Osteoblast (primary cell): Measurements from ENCODE around the gene PNMT. TPM values are rescaled to one million over a fixed set of nuclear protein-coding genes. Genes with fewer than 3 reads are reported as not detected.

ENCODE experiments used
- DNase-seq: peaks from one replicate; pipeline ENCODE4 v3.0.0; 2011; ENCODE audit warnings: low spot score, mixed read lengths; ENCODE audit not compliant: insufficient read length; ENCODE audit errors: missing footprints
- H2AFZ ChIP-seq: 2 replicates; pipeline ENCODE4 v1.6.0; 2011; ENCODE audit warnings: mild to moderate bottlenecking, low read length
- H3K27ac ChIP-seq: 2 replicates; pipeline ENCODE4 v1.5.1; 2011; ENCODE audit warnings: mild to moderate bottlenecking, low read depth, low read length, moderate library complexity
- H3K27me3 ChIP-seq: 2 replicates; pipeline ENCODE4 v1.6.0; 2012; ENCODE audit warnings: mild to moderate bottlenecking, control low read depth, inconsistent platforms, low read length, moderate library complexity; ENCODE audit not compliant: insufficient read depth
- H3K36me3 ChIP-seq: 2 replicates; pipeline ENCODE4 v1.5.1; 2011; ENCODE audit warnings: mild to moderate bottlenecking, low read length, control low read depth, moderate library complexity; ENCODE audit not compliant: insufficient read depth
- H3K4me1 ChIP-seq: 2 replicates; pipeline ENCODE4 v1.5.1; 2011; ENCODE audit warnings: mild to moderate bottlenecking, low read length, control low read depth, moderate library complexity; ENCODE audit not compliant: insufficient read depth
- H3K4me2 ChIP-seq: 2 replicates; pipeline ENCODE4 v1.6.0; 2011; ENCODE audit warnings: mild to moderate bottlenecking, low read length; ENCODE audit not compliant: insufficient read depth
- H3K4me3 ChIP-seq: fragments of 200-600 bp; sonication (generic); 3 replicates; pipeline ENCODE4 v1.5.1; 2012; ENCODE audit warnings: mild to moderate bottlenecking, low read length, inconsistent platforms; ENCODE audit not compliant: insufficient read depth
- H3K79me2 ChIP-seq: 2 replicates; pipeline ENCODE4 v1.6.0; 2012; ENCODE audit warnings: mild to moderate bottlenecking, low read length, control low read depth, inconsistent platforms; ENCODE audit not compliant: insufficient read depth
- H3K9me3 ChIP-seq: 2 replicates; pipeline ENCODE4 v1.5.1; 2011; ENCODE audit warnings: low read depth, low read length, control low read depth
- H4K20me1 ChIP-seq: 2 replicates; pipeline ENCODE4 v1.6.0; 2012; ENCODE audit warnings: mild to moderate bottlenecking, low read length, control low read depth; ENCODE audit not compliant: insufficient read depth
- CTCF ChIP-seq: IDR thresholded peaks from 2 replicates; pipeline ENCODE4 v1.5.1; 2011; ENCODE audit warnings: mild to moderate bottlenecking, low read depth, low read length, moderate library complexity; ENCODE audit errors: extremely low read depth
- total RNA-seq: library from RNA; depleted of rRNA; stranded (reverse); fragments of >200 nt; gene quantifications from 2 replicates; pipeline ENCODE4 v1.2.3, GENCODE V29; 2012

Gene PNMT
- total RNA-seq, 1 donor: not detected

- Histone ChIP-seq H3K9me3 (no peaks in the 10 kb centered on the region), H3K4me3 (no peak overlapping the region), H3K27ac (no peak overlapping the region), H3K79me2 (no peaks in the 10 kb centered on the region), H3K27me3 (no peaks in the 10 kb centered on the region), H2AFZ (no peak overlapping the region), H3K4me2 (no peak overlapping the region), H3K4me1 (peaks cover 9% of the 10 kb centered on the region), H3K36me3 (no peaks in the 10 kb centered on the region), H4K20me1 (no peaks in the 10 kb centered on the region)
- no peak for TF ChIP-seq CTCF
- DNase-seq: no peak
These were observed 15.2 kb downstream of the PNMT start for GRCh38 chr17:39683295-39683939.

- Histone ChIP-seq H3K4me2 (no peak overlapping the region), H3K4me3 (no peak overlapping the region), H3K4me1 (peaks cover 15% of the 10 kb centered on the region), H3K27ac (no peak overlapping the region), H3K9me3 (no peaks in the 10 kb centered on the region), H3K27me3 (no peaks in the 10 kb centered on the region), H2AFZ (no peak overlapping the region), H3K36me3 (no peaks in the 10 kb centered on the region), H4K20me1 (no peaks in the 10 kb centered on the region), H3K79me2 (no peaks in the 10 kb centered on the region)
- no peak for TF ChIP-seq CTCF
- peak; percentile 26 for DNase-seq
These were observed 16.3 kb downstream of the PNMT start for GRCh38 chr17:39684369-39685192.

- Histone ChIP-seq H2AFZ (peak overlapping the region; percentile 99), H3K27ac (no peak overlapping the region), H3K79me2 (no peaks in the 10 kb centered on the region), H4K20me1 (no peaks in the 10 kb centered on the region), H3K27me3 (no peaks in the 10 kb centered on the region), H3K4me2 (peak overlapping the region; percentile 99), H3K9me3 (no peaks in the 10 kb centered on the region), H3K36me3 (no peaks in the 10 kb centered on the region), H3K4me1 (peaks cover 15% of the 10 kb centered on the region), H3K4me3 (peak overlapping the region; percentile 96)
- TF ChIP-seq CTCF: no peak
- peak; percentile 1 for DNase-seq
These were observed 18.9 kb downstream of the PNMT start for GRCh38 chr17:39687101-39687545.
